HepG2 (cell line): ENCODE data around the gene ZBTB22. TPM values are rescaled to one million over a fixed set of nuclear protein-coding genes. Genes with fewer than 3 reads are reported as not detected.

Source experiments
- AHDC1 ChIP-seq: sonication (generic); formaldehyde crosslinking; IDR thresholded peaks from 2 replicates; pipeline ENCODE4 v1.5.1; 2020; ENCODE audit warnings: mild to moderate bottlenecking, missing genetic modification reagents, borderline replicate concordance
- GATAD2A ChIP-seq: IDR thresholded peaks from 2 replicates; pipeline ENCODE4 v1.6.1; 2016
- HMGXB3 ChIP-seq: sonication (generic); formaldehyde crosslinking; IDR thresholded peaks from 2 replicates; pipeline ENCODE4 v1.4.0; 2020; ENCODE audit warnings: missing genetic modification reagents, borderline replicate concordance
- ISL2 ChIP-seq: sonication (generic); formaldehyde crosslinking; IDR thresholded peaks from 2 replicates; pipeline ENCODE4 v1.5.0; 2020; ENCODE audit warnings: missing genetic modification reagents
- NKX3-1 ChIP-seq: sonication (generic); formaldehyde crosslinking; IDR thresholded peaks from 2 replicates; pipeline ENCODE4 v1.5.0; 2020; ENCODE audit warnings: missing genetic modification reagents
- REPIN1 ChIP-seq: sonication (generic); formaldehyde crosslinking; IDR thresholded peaks from 2 replicates; pipeline ENCODE4 v1.8.0; 2022; ENCODE audit warnings: missing genetic modification reagents, low read depth, mild to moderate bottlenecking, borderline replicate concordance
- ZHX2 ChIP-seq, 2 experiments: sonication (generic) in 1 of 2; formaldehyde crosslinking in 1 of 2; IDR thresholded peaks; 2 replicates each; pipeline versions ENCODE4 v1.6.1 to v1.9.0; 2014 to 2022; ENCODE audit warnings: antibody characterized with exemption in 1 of 2, borderline replicate concordance in 1 of 2, inconsistent platforms in 1 of 2, low read depth in 1 of 2, missing genetic modification reagents in 1 of 2
- ZNF34 ChIP-seq: sonication (generic); formaldehyde crosslinking; IDR thresholded peaks from 2 replicates; pipeline ENCODE4 v1.4.0; 2020; ENCODE audit warnings: mild to moderate bottlenecking, missing genetic modification reagents, borderline replicate concordance
- polyA plus RNA-seq, 8 experiments: library from polyadenylated mRNA; depleted of rRNA in 3 of 8; stranded (reverse) in 7 of 8; unstranded in 1 of 8; fragments of >200 nt; fragmentation: Illumina TruSeq in 4 of 8; extraction: Trizol in 4 of 8; gene quantifications; 2 replicates each; pipeline versions ENCODE4 v1.2.1 to v1.2.3, GENCODE V29; 2011 to 2016; ENCODE audit warnings: low read depth in 4 of 8, missing spikeins in 1 of 8, mixed read lengths in 1 of 8; ENCODE audit not compliant: insufficient read depth in 1 of 8
- total RNA-seq, 5 experiments: library from RNA; depleted of rRNA; stranded (reverse); fragments of >200 nt; fragmentation: Illumina TruSeq; extraction: Trizol; gene quantifications; 2 replicates each; pipeline ENCODE4 v1.2.3, GENCODE V29; 2016; ENCODE audit warnings: low read depth in 1 of 5

Gene ZBTB22
- total and polyA plus RNA-seq, 2 of the 13 experiments (the other 11 are each of a cell fraction or from before 2014, with no cell fraction given), result 8.0 to 10.6 TPM

GRCh38 chr6:33288921-33289783 lies 28.4 kb downstream of the ZBTB22 start, which contains the start of the genes PFDN6 and WDR46 (continued):
- TF ChIP-seq ZHX2 (IDR thresholded peaks at IDR 0.05; ENCODE audit: low read depth), result peak; percentile 93
- TF ChIP-seq ZHX2 (CRISPR knock-in tag; IDR thresholded peaks at IDR 0.05; ENCODE audit: borderline replicate concordance), result no peak
- TF ChIP-seq ISL2 (CRISPR knock-in tag), result peak; percentile 42; the same call in 1 of the 2 replicates
- peak; percentile 30; the same call in 1 of the 2 replicates for TF ChIP-seq REPIN1 (CRISPR knock-in tag)
- TF ChIP-seq AHDC1, result no peak
- no peak for TF ChIP-seq NKX3-1 (CRISPR knock-in tag)
- peak; percentile 63; the same call in 1 of the 2 replicates for TF ChIP-seq HMGXB3
- 0 out of 2 replicates have a peak, but pooled peaks have one; percentile 42 for TF ChIP-seq ZNF34 (CRISPR knock-in tag)
- peak; percentile 50 for TF ChIP-seq GATAD2A
